K562 (cell line): ENCODE results near the gene ARSI. TPM values are rescaled to one million over a fixed set of nuclear protein-coding genes. Genes with fewer than 3 reads are reported as not detected.

Experiments
- ATAC-seq: fragments of 200-7000 bp; cut with Tn5 transposase; 3 replicates; pipeline ENCODE4 v1.9.1; 2020; ENCODE audit warnings: moderate library complexity
- BruUV-seq: library from RNA; stranded (reverse); fragments of 400-500 nt; replicated peaks from 2 replicates; lab custom pipeline; 2021; lab: Mats Ljungman, UMichigan
- CTCF ChIA-PET: fragments of 300-600 bp; formaldehyde crosslinking; extraction: SDS; loops from one replicate; lab custom pipeline; 2021; ENCODE audit warnings: low intra/inter-chr PET ratio; lab: Yijun Ruan, JAX
- POLR2A ChIA-PET: fragments of 300-600, 350-650 bp; sonication (Branson Sonifier 250); formaldehyde crosslinking; extraction: SDS; loops from one replicate; lab custom pipeline; 2021; ENCODE audit warnings: antibody characterized with exemption, inconsistent platforms; lab: Yijun Ruan, JAX
- DNase-seq, 4 experiments: peaks; one replicate each; pipeline versions ENCODE4 v3.0.0 to v3.0.0-alpha.2; 2011 to 2018; ENCODE audit warnings: low spot score in 3 of 4, mixed read lengths in 3 of 4; ENCODE audit errors: extremely low read depth in 1 of 4
- FAIRE-seq: peaks from 2 replicates; lab custom pipeline; 2011; peaks lifted over from hg19 to GRCh38; lab: Jason Lieb, UNC
- H2AFZ ChIP-seq: 2 replicates; pipeline ENCODE4 v1.6.0; 2011; ENCODE audit warnings: low read depth, low read length, control low read depth, inconsistent platforms
- H3K27ac ChIP-seq: fragments of 200-600 bp; 3 replicates; pipeline ENCODE4 v1.8.0; 2011; ENCODE audit warnings: low read depth, mild to moderate bottlenecking, control low read depth, inconsistent platforms, low read length, moderate library complexity, mixed read lengths; ENCODE audit errors: extremely low read depth
- H3K27me3 ChIP-seq, 2 experiments: fragments of 300-600 bp in 1 of 2; 2 replicates in 1 of 2; 3 replicates in 1 of 2; pipeline versions ENCODE4 v1.6.0 to v1.8.0; 2011; ENCODE audit warnings: inconsistent platforms in 2 of 2, low read length in 2 of 2, mild to moderate bottlenecking in 1 of 2, mixed read lengths in 1 of 2, moderate library complexity in 1 of 2; ENCODE audit not compliant: control insufficient read depth in 2 of 2, insufficient read depth in 2 of 2
- H3K36me3 ChIP-seq: fragments of 300-600 bp; 3 replicates; pipeline ENCODE4 v1.8.0; 2011; ENCODE audit warnings: mild to moderate bottlenecking, low read length, inconsistent platforms; ENCODE audit not compliant: control insufficient read depth, insufficient read depth
- H3K4me1 ChIP-seq, 2 experiments: fragments of 200-600 bp in 1 of 2; replicated peaks in 1 of 2; 2 replicates in 1 of 2; 3 replicates in 1 of 2; pipeline versions ENCODE4 v1.5.1 to v1.8.0; 2011; ENCODE audit warnings: inconsistent platforms in 2 of 2, low read length in 2 of 2, mild to moderate bottlenecking in 1 of 2, mixed read lengths in 1 of 2, moderate library complexity in 1 of 2; ENCODE audit not compliant: control insufficient read depth in 2 of 2, insufficient read depth in 2 of 2
- H3K4me2 ChIP-seq: 2 replicates; pipeline ENCODE4 v1.6.1; 2011; ENCODE audit warnings: low read length, control low read depth, inconsistent platforms, mixed read lengths; ENCODE audit not compliant: insufficient read depth
- H3K4me3 ChIP-seq: fragments of 200-600 bp; sonication (generic), shearing (Covaris generic); 2 replicates; pipeline ENCODE4 v1.5.1; 2016; ENCODE audit warnings: control low read depth, inconsistent platforms
- H3K79me2 ChIP-seq: fragments of 200-600 bp; 3 replicates; pipeline ENCODE4 v1.8.0; 2011; ENCODE audit warnings: low read length, inconsistent platforms; ENCODE audit not compliant: control insufficient read depth, insufficient read depth
- H3K9ac ChIP-seq, 2 experiments: 2 replicates each; pipeline versions ENCODE4 v1.6.0 to v1.6.1; 2011; ENCODE audit warnings: low read depth in 2 of 2, low read length in 2 of 2, control low read depth in 1 of 2, inconsistent platforms in 1 of 2, mild to moderate bottlenecking in 1 of 2, mixed read lengths in 1 of 2; ENCODE audit not compliant: insufficient read depth in 1 of 2
- H3K9me1 ChIP-seq: one replicate; pipeline ENCODE4 v1.6.0; 2011; ENCODE audit warnings: inconsistent platforms, mild to moderate bottlenecking, low read length, moderate library complexity; ENCODE audit not compliant: control insufficient read depth, insufficient read depth
- H3K9me3 ChIP-seq: replicated peaks from 2 replicates; pipeline ENCODE4 v1.5.1; 2011; ENCODE audit warnings: low read depth, low read length, inconsistent platforms; ENCODE audit not compliant: control insufficient read depth, insufficient read depth
- H4K20me1 ChIP-seq: replicated peaks from 2 replicates; pipeline ENCODE4 v1.6.1; 2011; ENCODE audit warnings: low read length, inconsistent platforms, mixed read lengths; ENCODE audit not compliant: control insufficient read depth, insufficient read depth
- FOXP1 ChIP-seq: sonication (generic); formaldehyde crosslinking; IDR thresholded peaks from 2 replicates; pipeline ENCODE4 v1.8.0; 2022; ENCODE audit warnings: mild to moderate bottlenecking, missing genetic modification reagents
- SP2 ChIP-seq: IDR thresholded peaks from 2 replicates; pipeline ENCODE4 v1.6.1; 2011; ENCODE audit warnings: mild to moderate bottlenecking, low read depth, low read length, moderate library complexity; ENCODE audit not compliant: poor library complexity, severe bottlenecking; ENCODE audit errors: extremely low read depth
- ZNF57 ChIP-seq: fragments of 450-650 bp; formaldehyde crosslinking; IDR thresholded peaks from 2 replicates; pipeline ENCODE4 v1.4.0; 2020; ENCODE audit warnings: mild to moderate bottlenecking, moderate library complexity
- WGBS: fragments of 100-300 bp; shearing (Covaris generic); methylation state at CpG from one replicate; pipeline ENCODE4 v1.1.6; 2016; ENCODE audit warnings: low coverage, mixed read lengths; ENCODE audit not compliant: insufficient coverage; ENCODE audit errors: missing lambda C conversion rate; 5-methylcytosine and 5-hydroxymethylcytosine counted together
- in situ Hi-C: fragments of 300-500 bp; cut with MboI; formaldehyde crosslinking; loops from 4 replicates; pipeline ENCODE4 v1.15.0; 2018; ENCODE audit warnings: inconsistent platforms, mixed read lengths
- intact Hi-C: fragments of 100-400 bp; cut with micrococcal nuclease; formaldehyde crosslinking; loops from 2 replicates; pipeline ENCODE4 v1.14.2; 2022
- polyA plus RNA-seq, 8 experiments: library from polyadenylated mRNA; depleted of rRNA in 4 of 8; stranded (reverse) in 5 of 8; unstranded in 3 of 8; fragments of >200 nt; fragmentation: Nextera tagmentation in 2 of 8; fragmentation: Illumina TruSeq in 1 of 8; extraction: Ambion mirVana in 2 of 8; extraction: Trizol in 1 of 8; gene quantifications; 2 replicates each; pipeline versions ENCODE4 v1.2.1 to v1.2.3, GENCODE V29; 2011 to 2014; ENCODE audit warnings: inconsistent platforms in 1 of 8, missing spikeins in 1 of 8
- total RNA-seq, 7 experiments: library from RNA; depleted of rRNA in 6 of 7; stranded (reverse); fragments of >200 nt in 6 of 7; fragmentation: Illumina TruSeq in 2 of 7; extraction: Trizol in 2 of 7; gene quantifications; 2 replicates each; pipeline versions ENCODE4 v1.2.1 to v1.2.3, GENCODE V29; 2011 to 2021; ENCODE audit warnings: low replicate concordance in 1 of 7
- TF ChIP-seq, protein P1 (sequence below): fragments of 250-450 bp; sonication (Bioruptor Pico); IDR thresholded peaks from 2 replicates; pipeline ENCODE4 v1.5.0; 2022; ENCODE audit warnings: mild to moderate bottlenecking

ARSI gene
- total and polyA plus RNA-seq, 9 of the 15 experiments (the other 6 are each of a cell fraction or from before 2014, with no cell fraction given), result 0.04 to 0.07 TPM; not detected in 7

DNA sequence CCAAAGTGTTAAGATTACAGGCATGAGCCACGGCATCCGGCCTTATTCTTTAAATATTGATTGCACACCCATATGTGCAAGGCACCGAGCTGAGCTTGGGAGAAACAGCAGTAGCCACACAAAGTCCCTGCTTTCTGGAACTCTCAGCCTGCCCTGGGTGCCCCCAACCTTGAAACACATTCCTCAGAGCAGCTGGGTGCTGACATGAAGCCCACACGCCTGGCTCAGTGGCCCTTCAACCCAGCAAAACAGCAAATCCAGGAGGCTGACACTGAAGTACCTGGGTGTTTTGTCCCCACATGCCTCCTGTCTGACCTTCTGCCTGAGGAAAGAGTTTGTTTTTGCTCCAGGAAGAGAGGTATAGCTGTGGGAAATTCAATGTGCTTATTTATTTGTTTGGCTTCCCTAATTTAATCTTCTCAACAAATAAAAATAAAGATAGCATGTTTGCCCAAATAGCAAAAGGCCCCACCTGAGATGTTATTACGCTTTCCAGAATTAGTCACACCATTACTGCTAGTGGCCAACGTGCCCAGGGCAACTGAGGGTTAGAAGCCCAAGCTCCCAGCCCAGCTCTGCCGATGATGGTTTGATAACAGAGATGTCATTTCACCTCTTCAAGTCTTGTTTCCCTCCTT lies 41.4 kb upstream of the ARSI start:
- Histone ChIP-seq H3K4me3 (no peak overlapping the region), H4K20me1 (no peaks in the 10 kb centered on the region), H3K4me2 (no peak overlapping the region), H3K27ac (no peak overlapping the region), H3K9ac (no peak overlapping the region), H3K9me3 (no peaks in the 10 kb centered on the region), H2AFZ (no peak overlapping the region), H3K4me1 (no peaks in the 10 kb centered on the region; a peak in 1 of 5 replicates), H3K79me2 (no peaks in the 10 kb centered on the region), H3K9me1 (no peaks in the 10 kb centered on the region), H3K36me3 (no peaks in the 10 kb centered on the region), H3K27me3 (peaks cover 13 to 28% of the 10 kb centered on the region in 2 experiments; a peak in 4 of 5 replicates)
- 5% methylated on average over 7 of the region's 7 CpGs for WGBS
- intact Hi-C loops, result no loop called here
- FAIRE-seq (no peak), DNase-seq (no peak), ATAC-seq (no peak)
- in situ Hi-C loops, result no loop called here
- TF ChIP-seq ZNF57 (CRISPR knock-in tag), result no peak
- CTCF ChIA-PET, result no interaction called here
- POLR2A ChIA-PET, result interaction anchor here (0.7 to 2.0 kb wide), 2 partner anchors 9 to 325 kb away, joined by 3 to 7 read pairs; no protein-coding TSS in a partner anchor
- BruUV-seq, result no TSS peak

DNA sequence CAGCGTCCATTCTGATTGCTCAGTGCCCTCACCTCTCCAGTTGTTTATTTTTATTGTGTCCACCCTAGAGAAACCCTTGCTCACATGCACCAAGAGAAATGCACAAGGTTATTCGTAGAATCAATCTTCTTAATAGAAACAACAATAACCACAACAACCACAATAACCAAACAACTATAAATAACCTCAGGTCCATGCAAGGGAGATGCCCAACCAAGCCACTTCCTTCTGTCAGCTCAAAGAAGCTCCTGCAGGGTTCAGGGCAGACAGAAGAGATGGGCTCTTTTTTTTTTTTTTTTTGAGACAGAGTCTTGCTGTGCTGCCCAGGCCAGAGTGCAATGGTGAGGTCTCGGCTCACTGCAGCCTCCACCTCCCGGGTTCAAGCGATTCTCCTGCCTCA lies 39.9 kb upstream of the ARSI start:
- Histone ChIP-seq H3K9ac (no peak overlapping the region), H3K36me3 (no peaks in the 10 kb centered on the region), H3K4me1 (no peaks in the 10 kb centered on the region; a peak in 1 of 5 replicates), H4K20me1 (no peaks in the 10 kb centered on the region), H3K9me3 (no peaks in the 10 kb centered on the region), H2AFZ (no peak overlapping the region), H3K79me2 (no peaks in the 10 kb centered on the region), H3K27ac (no peak overlapping the region), H3K27me3 (peaks cover 13 to 31% of the 10 kb centered on the region in 2 experiments; a peak in 4 of 5 replicates), H3K4me3 (no peak overlapping the region), H3K4me2 (no peak overlapping the region), H3K9me1 (no peaks in the 10 kb centered on the region)
- no peak for ATAC-seq
- in situ Hi-C loops (no loop called here), intact Hi-C loops (no loop called here)
- no TSS peak for BruUV-seq
- DNase-seq, result no peak
- no peak for FAIRE-seq
- 7% methylated on average over 5 of the region's 5 CpGs for WGBS
- ChIA-PET POLR2A (interaction anchor here (0.7 to 2.0 kb wide), 4 partner anchors 8 to 21 kb away, joined by 3 to 7 read pairs (median 3); no protein-coding TSS in a partner anchor), CTCF (no interaction called here)
- no peak for TF ChIP-seq SP2
- TF ChIP-seq FOXP1 (CRISPR knock-in tag), result no peak
- TF ChIP-seq, protein P1, sequence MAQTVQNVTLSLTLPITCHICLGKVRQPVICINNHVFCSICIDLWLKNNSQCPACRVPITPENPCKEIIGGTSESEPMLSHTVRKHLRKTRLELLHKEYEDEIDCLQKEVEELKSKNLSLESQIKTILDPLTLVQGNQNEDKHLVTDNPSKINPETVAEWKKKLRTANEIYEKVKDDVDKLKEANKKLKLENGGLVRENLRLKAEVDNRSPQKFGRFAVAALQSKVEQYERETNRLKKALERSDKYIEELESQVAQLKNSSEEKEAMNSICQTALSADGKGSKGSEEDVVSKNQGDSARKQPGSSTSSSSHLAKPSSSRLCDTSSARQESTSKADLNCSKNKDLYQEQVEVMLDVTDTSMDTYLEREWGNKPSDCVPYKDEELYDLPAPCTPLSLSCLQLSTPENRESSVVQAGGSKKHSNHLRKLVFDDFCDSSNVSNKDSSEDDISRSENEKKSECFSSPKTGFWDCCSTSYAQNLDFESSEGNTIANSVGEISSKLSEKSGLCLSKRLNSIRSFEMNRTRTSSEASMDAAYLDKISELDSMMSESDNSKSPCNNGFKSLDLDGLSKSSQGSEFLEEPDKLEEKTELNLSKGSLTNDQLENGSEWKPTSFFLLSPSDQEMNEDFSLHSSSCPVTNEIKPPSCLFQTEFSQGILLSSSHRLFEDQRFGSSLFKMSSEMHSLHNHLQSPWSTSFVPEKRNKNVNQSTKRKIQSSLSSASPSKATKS (CRISPR knock-in tag), result no peak
